SKM-1 (cell line): ENCODE data around the gene TNFSF12.
"Not testable (repeated sequence)": the region's sequence is repeated elsewhere in the genome, so short reads cannot be mapped to it uniquely, and the experiment has no call there.

ENCODE experiments used
- DNase-seq: peaks from one replicate; lab custom pipeline; 2025; ENCODE audit not compliant: unreplicated experiment; lab: John Stamatoyannopoulos, UW

The TNFSF12 gene

DNA sequence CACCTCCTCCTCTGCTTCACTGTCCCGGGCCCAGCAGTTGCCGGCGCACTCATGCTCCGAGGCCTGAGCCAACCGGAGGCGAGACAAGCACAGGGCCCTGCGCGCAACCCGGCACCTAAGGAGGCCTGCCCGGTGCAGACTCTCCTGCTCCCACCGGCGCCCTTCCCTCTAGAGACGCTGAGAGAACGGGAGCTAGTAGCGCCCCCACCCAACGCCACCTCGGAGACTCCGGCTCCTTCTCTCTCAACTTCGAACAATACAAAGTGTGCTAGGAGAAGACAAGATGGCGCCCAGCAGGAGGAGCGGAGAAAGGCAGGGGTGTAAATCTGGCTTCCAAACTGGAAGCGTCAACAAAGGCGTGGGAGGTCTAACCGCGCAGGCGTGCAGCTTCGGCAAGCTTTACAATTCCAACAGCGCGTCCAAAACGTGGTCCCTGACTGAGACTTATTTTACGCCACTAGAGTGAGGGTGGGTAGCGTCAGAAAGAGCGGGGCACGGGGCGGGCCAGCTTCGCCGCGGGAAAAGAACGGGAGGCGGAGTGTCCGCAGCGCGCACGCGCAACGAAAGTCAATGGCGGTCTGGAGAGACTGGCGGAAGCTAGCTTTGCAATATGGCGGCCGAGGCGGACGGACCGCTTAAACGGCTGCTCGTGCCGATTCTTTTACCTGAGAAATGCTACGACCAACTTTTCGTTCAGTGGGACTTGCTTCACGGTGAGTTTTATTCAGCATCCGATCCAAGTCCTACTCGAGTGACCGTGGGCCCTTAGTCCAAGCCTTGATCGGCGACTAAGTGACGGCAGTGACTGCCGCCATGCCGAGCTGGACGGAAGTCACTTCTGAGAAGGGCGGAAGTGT, 34.6 kb downstream of the TNFSF12 start, which contains the start of gene MPDU1:
TSS of gene MPDU1 (plus strand) at position 600 of the 857 bp plus-strand sequence. CDS start at position 611, 11 bp downstream.
- peak; percentile 74 for DNase-seq

- no peak for DNase-seq
These were observed 38.0 kb downstream of the TNFSF12 start for GRCh38 chr17:7586673-7587419.

GRCh38 chr17:7587420-7588151, 38.7 kb downstream of the TNFSF12 start:
- DNase-seq = no peak

GRCh38 chr17:7588553-7589203, 39.8 kb downstream of the TNFSF12 start:
- no peak for DNase-seq

- DNase-seq = no peak
These were observed 40.5 kb downstream of the TNFSF12 start for GRCh38 chr17:7589204-7589868.

DNA sequence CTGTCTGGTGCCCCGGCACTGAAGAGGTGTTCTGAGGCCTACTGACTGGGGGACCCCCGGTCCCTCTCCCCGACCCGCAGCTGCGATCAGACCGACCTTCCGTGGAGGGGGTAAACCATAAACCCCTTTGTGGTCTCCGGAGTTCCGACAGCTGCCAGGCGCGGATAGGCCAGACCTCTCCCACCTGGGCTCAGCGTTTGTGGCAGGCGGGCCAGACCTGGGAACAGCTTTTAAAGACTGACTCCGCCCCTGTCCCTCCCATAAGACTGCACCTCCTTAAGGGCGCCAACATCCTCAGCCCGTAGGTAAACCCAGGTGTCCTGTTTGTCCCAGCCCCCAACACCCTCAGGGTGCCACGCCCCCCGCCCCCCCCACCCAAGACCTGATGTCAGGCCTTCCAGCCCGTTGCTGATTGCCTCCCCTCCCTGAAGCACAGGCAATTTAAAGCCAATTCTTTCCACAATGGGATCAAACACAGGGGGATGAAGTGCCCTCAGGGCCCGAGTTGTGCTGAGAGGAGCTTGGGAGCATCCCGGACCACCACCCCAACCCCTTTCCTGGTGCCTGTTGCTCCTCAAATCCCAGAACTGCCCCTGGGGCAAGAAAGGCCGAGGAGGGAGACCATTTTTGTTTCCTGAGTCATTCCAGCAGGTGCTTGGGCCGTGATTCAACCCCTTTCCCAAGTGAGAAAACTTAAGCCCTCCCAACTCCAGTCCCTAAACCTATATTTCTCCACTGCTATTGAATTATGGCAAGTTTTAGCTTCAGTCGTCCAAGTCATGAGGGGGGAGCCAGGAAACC, 41.2 kb downstream of the TNFSF12 start, which contains the start of gene SOX15:
TSS of gene SOX15 (minus strand) at position 204 of the 801 bp plus-strand sequence. CDS start 418 bp downstream, outside the sequence.
- DNase-seq = no peak

- DNase-seq = no peak
These were observed 41.9 kb downstream of the TNFSF12 start for GRCh38 chr17:7590743-7591142.

DNA sequence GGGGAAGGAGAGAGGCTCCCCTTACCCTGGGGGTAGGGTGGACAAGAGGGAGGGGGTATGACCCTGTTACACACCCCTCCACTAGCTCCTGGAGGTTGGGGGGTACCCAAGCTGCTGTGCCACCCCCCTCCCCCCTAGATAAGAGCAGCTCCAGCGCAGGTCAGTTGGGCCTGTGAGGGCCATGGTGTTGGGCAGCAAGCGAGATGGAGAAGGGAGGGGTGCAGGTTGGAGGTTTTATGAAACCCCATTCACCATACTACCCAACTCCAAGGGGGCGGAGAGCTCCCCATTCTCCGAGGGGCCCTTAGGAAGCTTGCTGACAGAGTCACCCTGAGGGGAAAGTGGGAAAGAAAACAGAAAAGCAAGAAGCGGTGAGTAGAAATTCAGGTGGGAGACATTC, 42.7 kb downstream of the TNFSF12 start:
- DNase-seq = no peak

GRCh38 chr17:7592422-7593021, 43.7 kb downstream of the TNFSF12 start:
- DNase-seq = no peak

DNA sequence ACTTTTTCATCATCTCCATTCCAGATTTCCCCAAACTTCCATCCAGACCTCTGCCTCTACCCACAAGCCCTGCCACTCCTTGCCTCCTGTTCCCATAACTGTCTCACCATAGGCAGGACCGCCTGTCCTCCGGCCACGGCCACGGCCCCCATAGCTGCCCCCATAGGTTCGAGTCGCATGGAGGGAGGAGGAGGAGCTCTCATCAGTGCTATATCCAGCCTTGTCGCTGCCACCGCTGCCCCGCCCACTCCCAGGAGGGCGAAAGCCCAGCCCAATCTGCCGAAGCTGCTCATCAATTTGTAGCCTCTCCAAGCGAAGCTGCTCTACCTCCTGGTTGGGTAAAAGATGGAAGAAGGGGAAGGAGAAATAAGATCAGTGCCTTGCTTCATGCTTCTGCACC, 44.4 kb downstream of the TNFSF12 start:
- no peak for DNase-seq

- not testable (repeated sequence) for DNase-seq
These were observed 48.7 kb downstream of the TNFSF12 start for GRCh38 chr17:7597561-7597960.

DNA sequence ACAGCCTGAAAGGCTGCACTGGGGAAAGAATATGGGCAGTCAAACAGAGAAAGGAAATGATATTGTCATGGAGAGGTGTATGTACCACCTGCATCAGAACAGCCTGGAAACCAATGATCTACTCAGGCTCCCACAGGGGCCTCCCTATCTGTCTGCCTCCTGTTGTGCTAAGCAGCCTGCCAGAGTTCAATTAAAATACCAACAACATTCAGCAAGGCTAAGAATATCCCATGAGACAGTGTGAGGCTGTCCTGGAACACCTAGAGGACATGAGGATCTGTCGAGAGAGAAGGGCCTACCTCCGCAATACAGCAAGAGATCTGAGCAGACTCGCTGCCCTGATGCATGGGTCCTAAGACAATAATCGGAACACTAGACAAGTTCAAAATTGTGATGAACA, 57.4 kb downstream of the TNFSF12 start:
- DNase-seq = no peak
